Dedifferentiated amniotic fluid mesenchymal stem cell (primary cell): Measurements from ENCODE around the gene JAML.

Experiments
- DNase-seq: peaks from one replicate; pipeline ENCODE4 v3.0.0-alpha.2; 2016; ENCODE audit errors: extremely low spot score

JAML gene

GRCh38 chr11:118239509-118240205 lies 14.8 kb upstream of the JAML start:
- no peak for DNase-seq

GRCh38 chr11:118238929-118239328 lies 14.1 kb upstream of the JAML start:
- no peak for DNase-seq

- no peak for DNase-seq
Observed at GRCh38 chr11:118238421-118238820, 13.6 kb upstream of the JAML start.

- no peak for DNase-seq
Observed at GRCh38 chr11:118236170-118236569, 11.4 kb upstream of the JAML start.

GRCh38 chr11:118234833-118235232 lies 10.0 kb upstream of the JAML start:
- no peak for DNase-seq

GRCh38 chr11:118233850-118234249 lies 9.0 kb upstream of the JAML start:
- no peak for DNase-seq

- no peak for DNase-seq
Observed at GRCh38 chr11:118233377-118233776, 8.6 kb upstream of the JAML start.

- DNase-seq, result no peak
Observed at GRCh38 chr11:118232659-118233058, 7.8 kb upstream of the JAML start.

- no peak for DNase-seq
Observed at GRCh38 chr11:118231461-118231860, 6.7 kb upstream of the JAML start.

GRCh38 chr11:118230088-118230487 lies 5.3 kb upstream of the JAML start:
- DNase-seq, result no peak

- no peak for DNase-seq
Observed at GRCh38 chr11:118229274-118229847, 4.5 kb upstream of the JAML start.

GRCh38 chr11:118227865-118228785 lies 3.3 kb upstream of the JAML start:
- DNase-seq, result no peak

- DNase-seq, result no peak
Observed at GRCh38 chr11:118226781-118227180, 2.0 kb upstream of the JAML start.

- DNase-seq, result no peak
Observed at GRCh38 chr11:118226296-118226695, 1.5 kb upstream of the JAML start.

- no peak for DNase-seq
Observed at GRCh38 chr11:118223992-118224391, 819 bp downstream of the JAML start.

- DNase-seq, result no peak
Observed at GRCh38 chr11:118223570-118223969, 1.2 kb downstream of the JAML start.

- no peak for DNase-seq
Observed at GRCh38 chr11:118222437-118222836, 2.4 kb downstream of the JAML start.

GRCh38 chr11:118221419-118221818 lies 3.4 kb downstream of the JAML start:
- no peak for DNase-seq

GRCh38 chr11:118219732-118220131 lies 5.1 kb downstream of the JAML start:
- no peak for DNase-seq

GRCh38 chr11:118219244-118219643 lies 5.6 kb downstream of the JAML start:
- no peak for DNase-seq

- DNase-seq, result no peak
Observed at GRCh38 chr11:118217575-118217974, 7.2 kb downstream of the JAML start.

GRCh38 chr11:118216621-118217481 lies 8.0 kb downstream of the JAML start:
- no peak for DNase-seq
